OCI-LY1 (cell line): ENCODE results near the gene BRF1.

ENCODE experiments used
- H2AFZ ChIP-seq: fragments of 200-600 bp; sonication (generic), shearing (Covaris generic); 2 replicates; pipeline ENCODE4 v1.6.0; 2014; ENCODE audit warnings: antibody characterized with exemption, mild to moderate bottlenecking, low read length
- H3F3A ChIP-seq: fragments of 200-600 bp; sonication (generic), shearing (Covaris generic); 2 replicates; pipeline ENCODE4 v1.6.0; 2014; ENCODE audit warnings: mild to moderate bottlenecking, antibody characterized with exemption, low read length, moderate library complexity; ENCODE audit not compliant: insufficient read depth
- H3K27ac ChIP-seq: fragments of 200-600 bp; sonication (generic); 2 replicates; pipeline ENCODE4 v1.5.1; 2014; ENCODE audit warnings: low read length, mixed run types, mild to moderate bottlenecking, low read depth; ENCODE audit not compliant: poor library complexity, severe bottlenecking
- H3K27me3 ChIP-seq: fragments of 200-600 bp; sonication (generic); 2 replicates; pipeline ENCODE4 v1.6.0; 2014; ENCODE audit warnings: antibody characterized with exemption, mild to moderate bottlenecking, low read length, moderate library complexity; ENCODE audit not compliant: insufficient read depth
- H3K36me3 ChIP-seq: fragments of 200-600 bp; sonication (generic); 2 replicates; pipeline ENCODE4 v1.6.1; 2014; ENCODE audit warnings: mild to moderate bottlenecking, antibody characterized with exemption, low read length, moderate library complexity, mixed read lengths; ENCODE audit not compliant: insufficient read depth
- H3K4me1 ChIP-seq: fragments of 200-600 bp; sonication (generic); 2 replicates; pipeline ENCODE4 v1.5.1; 2014; ENCODE audit warnings: mild to moderate bottlenecking, low read length, moderate library complexity; ENCODE audit not compliant: insufficient read depth, severe bottlenecking
- H3K4me2 ChIP-seq: fragments of 200-600 bp; sonication (generic), shearing (Covaris generic); 2 replicates; pipeline ENCODE4 v1.6.1; 2014; ENCODE audit warnings: low read length
- H3K4me3 ChIP-seq: fragments of 200-600 bp; sonication (generic); 2 replicates; pipeline ENCODE4 v1.5.1; 2014; ENCODE audit warnings: low read length, low read depth, mild to moderate bottlenecking, mixed read lengths; ENCODE audit not compliant: poor library complexity, severe bottlenecking
- H3K79me2 ChIP-seq: fragments of 200-600 bp; shearing (Covaris generic); 2 replicates; pipeline ENCODE4 v1.6.1; 2016; ENCODE audit warnings: mixed run types, low read length, mixed read lengths; ENCODE audit not compliant: insufficient read depth
- H3K9ac ChIP-seq: fragments of 200-600 bp; sonication (generic), shearing (Covaris generic); 2 replicates; pipeline ENCODE4 v1.6.1; 2014; ENCODE audit warnings: mild to moderate bottlenecking, low read length, mixed read lengths
- H3K9me2 ChIP-seq: fragments of 200-600 bp; sonication (generic), shearing (Covaris generic); 2 replicates; pipeline ENCODE4 v1.6.1; 2014; ENCODE audit warnings: low read depth, mild to moderate bottlenecking, low read length, mixed read lengths
- H3K9me3 ChIP-seq: fragments of 200-600 bp; shearing (Covaris generic); 2 replicates; pipeline ENCODE4 v1.6.1; 2014; ENCODE audit warnings: low read length, mixed read lengths
- H4K20me1 ChIP-seq: fragments of 200-600 bp; sonication (generic), shearing (Covaris generic); 2 replicates; pipeline ENCODE4 v1.6.0; 2016; ENCODE audit warnings: mild to moderate bottlenecking, low read length; ENCODE audit not compliant: insufficient read depth
- CTCF ChIP-seq: fragments of 200-600 bp; sonication (generic), shearing (Covaris generic); IDR thresholded peaks from 2 replicates; pipeline ENCODE4 v1.5.1; 2017; ENCODE audit warnings: mild to moderate bottlenecking, antibody characterized with exemption, low read length, moderate library complexity, mixed read lengths
- EZH2 ChIP-seq: fragments of 200-600 bp; sonication (generic), shearing (Covaris generic); IDR thresholded peaks from 2 replicates; pipeline ENCODE4 v1.8.0; 2017; ENCODE audit warnings: borderline replicate concordance, mixed run types, mild to moderate bottlenecking, antibody characterized with exemption, low read length, moderate library complexity, mixed read lengths

BRF1 gene

GRCh38 chr14:105192866-105193731, 107.7 kb downstream of the BRF1 start:
- H2AFZ ChIP-seq = no peak overlapping the region
- H3K4me1 ChIP-seq = no peaks in the 10 kb centered on the region
- no peaks in the 10 kb centered on the region for H3K36me3 ChIP-seq
- TF ChIP-seq CTCF (no peak), EZH2 (no peak)
- H3K9ac ChIP-seq = no peak overlapping the region
- H3K79me2 ChIP-seq = no peaks in the 10 kb centered on the region
- H3F3A ChIP-seq = no peaks in the 10 kb centered on the region
- peaks cover 6% of the 10 kb centered on the region; the same call in 1 of the 2 replicates for H3K9me3 ChIP-seq
- no peaks in the 10 kb centered on the region for H4K20me1 ChIP-seq
- no peak overlapping the region for H3K4me2 ChIP-seq
- no peaks in the 10 kb centered on the region for H3K9me2 ChIP-seq
- no peak overlapping the region for H3K4me3 ChIP-seq
- H3K27ac ChIP-seq = no peak overlapping the region
- peaks cover 13% of the 10 kb centered on the region for H3K27me3 ChIP-seq

- no peaks in the 10 kb centered on the region for H3K79me2 ChIP-seq
- peaks cover 15% of the 10 kb centered on the region; the same call in 1 of the 2 replicates for H3K27me3 ChIP-seq
- TF ChIP-seq CTCF (peak; percentile 41), EZH2 (no peak)
- no peak overlapping the region for H3K4me3 ChIP-seq
- H3F3A ChIP-seq = no peaks in the 10 kb centered on the region
- H3K36me3 ChIP-seq = no peaks in the 10 kb centered on the region
- H3K9me3 ChIP-seq = peaks cover 6% of the 10 kb centered on the region; the same call in 1 of the 2 replicates
- no peak overlapping the region for H3K27ac ChIP-seq
- H3K9me2 ChIP-seq = no peaks in the 10 kb centered on the region
- no peak overlapping the region for H3K9ac ChIP-seq
- H3K4me2 ChIP-seq = no peak overlapping the region
- no peak overlapping the region for H2AFZ ChIP-seq
- H3K4me1 ChIP-seq = no peaks in the 10 kb centered on the region
- no peaks in the 10 kb centered on the region for H4K20me1 ChIP-seq
Measured at GRCh38 chr14:105187935-105188524, 112.8 kb downstream of the BRF1 start.

GRCh38 chr14:105187116-105187515, 113.7 kb downstream of the BRF1 start:
- TF ChIP-seq CTCF = no peak
- TF ChIP-seq EZH2 = no peak
- peaks cover 15% of the 10 kb centered on the region; the same call in 1 of the 2 replicates for H3K27me3 ChIP-seq
- H3F3A ChIP-seq = no peaks in the 10 kb centered on the region

More at GRCh38 chr14:105187116-105187515, 113.7 kb downstream of the BRF1 start:
- H2AFZ ChIP-seq = no peak overlapping the region
- no peaks in the 10 kb centered on the region for H3K36me3 ChIP-seq
- no peak overlapping the region for H3K4me3 ChIP-seq
- H3K9me3 ChIP-seq = peaks cover 6% of the 10 kb centered on the region; the same call in 1 of the 2 replicates
- no peaks in the 10 kb centered on the region for H3K79me2 ChIP-seq
- H3K9ac ChIP-seq = no peak overlapping the region
- H3K27ac ChIP-seq = no peak overlapping the region
- no peak overlapping the region for H3K4me2 ChIP-seq
- no peaks in the 10 kb centered on the region for H3K9me2 ChIP-seq
- no peaks in the 10 kb centered on the region for H4K20me1 ChIP-seq
- no peaks in the 10 kb centered on the region for H3K4me1 ChIP-seq
